ENCODE results near the gene PDILT.
"Not testable (repeated sequence)": the region's sequence is repeated elsewhere in the genome, so short reads cannot be mapped to it uniquely, and the experiment has no call there.

The PDILT gene

DNA sequence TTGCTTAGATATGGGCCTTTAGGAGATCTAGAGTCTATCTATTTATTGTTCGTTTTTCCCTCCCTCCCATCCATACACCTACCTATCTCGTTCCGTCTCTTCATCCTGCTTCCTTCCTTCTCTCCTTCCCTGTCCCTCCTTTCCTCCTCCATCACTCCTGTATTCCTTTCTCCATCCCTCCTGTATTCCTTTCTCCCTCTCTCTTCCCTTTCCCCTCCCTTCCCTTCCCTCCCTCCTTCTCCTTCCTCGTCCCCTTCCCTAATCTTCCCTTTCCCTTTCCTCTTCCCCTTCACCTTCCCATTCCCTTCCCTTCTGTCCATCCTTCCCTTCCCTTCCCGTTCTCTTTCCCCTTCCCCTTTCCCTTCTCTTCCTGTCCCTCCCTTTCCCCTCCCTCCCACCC is 87.8 kb downstream of the PDILT start:
- DNase-seq (ENCODE audit: low read depth, low spot score): no peak
- TF ChIP-seq EZH2 (IDR thresholded peaks at IDR 0.05) (no peak), POLR2AphosphoS5 (IDR thresholded peaks at IDR 0.05; ENCODE audit: borderline replicate concordance, low read depth, low read length) (no peak), FOXP2 (optimal IDR thresholded peaks at IDR 0.05; ENCODE audit: control extremely low read depth, extremely low read length, insufficient read depth) (no peak)

GRCh38 chr16:20315764-20316163 is 88.8 kb downstream of the PDILT start:
- DNase-seq (ENCODE audit: low read depth, low spot score): no peak
- TF ChIP-seq EZH2 (IDR thresholded peaks at IDR 0.05): no peak
- no peak for TF ChIP-seq POLR2AphosphoS5 (IDR thresholded peaks at IDR 0.05; ENCODE audit: borderline replicate concordance, low read depth, low read length)
- TF ChIP-seq FOXP2 (optimal IDR thresholded peaks at IDR 0.05; ENCODE audit: control extremely low read depth, extremely low read length, insufficient read depth): no peak
- H3K4me3 ChIP-seq: no peak overlapping the region

More for the DNA sequence above, 87.8 kb downstream of the PDILT start:
- H3K9ac ChIP-seq (ENCODE audit: insufficient read length): no peak overlapping the region
- no peaks in the 10 kb centered on the region for H3K36me3 ChIP-seq (ENCODE audit: insufficient read depth, low read length)
- no peak overlapping the region for H3K4me3 ChIP-seq
- no peak overlapping the region for H3K27ac ChIP-seq
- no peaks in the 10 kb centered on the region for H3K9me3 ChIP-seq (ENCODE audit: low read depth, low read length)

DNA sequence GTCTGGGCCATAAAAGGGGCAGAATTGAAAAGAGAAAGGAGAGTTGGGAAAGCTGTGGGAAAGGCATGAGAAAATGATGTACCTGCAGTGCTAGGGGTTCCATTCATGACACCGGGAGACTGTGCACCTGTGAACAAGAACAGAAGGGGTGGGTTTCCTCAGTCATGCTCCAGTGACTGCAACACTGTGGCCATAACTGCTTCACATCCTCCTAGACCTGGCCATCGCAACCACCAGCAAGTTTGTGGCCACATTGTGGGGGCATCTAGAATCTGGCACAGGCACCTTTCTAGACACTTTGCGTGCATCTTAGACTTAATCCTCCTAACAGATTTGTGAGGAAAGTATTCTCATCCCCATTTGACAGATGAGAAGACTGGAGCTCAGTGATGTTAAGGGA is 90.0 kb downstream of the PDILT start:
- TF ChIP-seq POLR2AphosphoS5 (IDR thresholded peaks at IDR 0.05; ENCODE audit: borderline replicate concordance, low read depth, low read length) (no peak), EZH2 (IDR thresholded peaks at IDR 0.05) (no peak), FOXP2 (optimal IDR thresholded peaks at IDR 0.05; ENCODE audit: control extremely low read depth, extremely low read length, insufficient read depth) (no peak)
- H3K9me3 ChIP-seq (ENCODE audit: low read depth, low read length): no peaks in the 10 kb centered on the region
- no peaks in the 10 kb centered on the region for H3K36me3 ChIP-seq (ENCODE audit: insufficient read depth, low read length)
- H3K27ac ChIP-seq: no peak overlapping the region
- H3K4me3 ChIP-seq: no peak overlapping the region
- DNase-seq (ENCODE audit: low read depth, low spot score): no peak
- H3K9ac ChIP-seq (ENCODE audit: insufficient read length): no peak overlapping the region

More at GRCh38 chr16:20315764-20316163, 88.8 kb downstream of the PDILT start:
- H3K36me3 ChIP-seq (ENCODE audit: insufficient read depth, low read length): no peaks in the 10 kb centered on the region
- H3K27ac ChIP-seq: no peak overlapping the region
- no peak overlapping the region for H3K9ac ChIP-seq (ENCODE audit: insufficient read length)
- H3K9me3 ChIP-seq (ENCODE audit: low read depth, low read length): no peaks in the 10 kb centered on the region

- Histone ChIP-seq H3K9ac (ENCODE audit: insufficient read length) (no peak overlapping the region), H3K4me3 (no peak overlapping the region), H3K9me3 (ENCODE audit: low read depth, low read length) (no peaks in the 10 kb centered on the region), H3K27ac (no peak overlapping the region), H3K36me3 (ENCODE audit: insufficient read depth, low read length) (no peaks in the 10 kb centered on the region)
- TF ChIP-seq EZH2 (IDR thresholded peaks at IDR 0.05) (no peak), POLR2AphosphoS5 (IDR thresholded peaks at IDR 0.05; ENCODE audit: borderline replicate concordance, low read depth, low read length) (no peak), FOXP2 (optimal IDR thresholded peaks at IDR 0.05; ENCODE audit: control extremely low read depth, extremely low read length, insufficient read depth) (no peak)
- no peak for DNase-seq (ENCODE audit: low read depth, low spot score)
Measured at GRCh38 chr16:20313741-20314140, 90.8 kb downstream of the PDILT start.

DNA sequence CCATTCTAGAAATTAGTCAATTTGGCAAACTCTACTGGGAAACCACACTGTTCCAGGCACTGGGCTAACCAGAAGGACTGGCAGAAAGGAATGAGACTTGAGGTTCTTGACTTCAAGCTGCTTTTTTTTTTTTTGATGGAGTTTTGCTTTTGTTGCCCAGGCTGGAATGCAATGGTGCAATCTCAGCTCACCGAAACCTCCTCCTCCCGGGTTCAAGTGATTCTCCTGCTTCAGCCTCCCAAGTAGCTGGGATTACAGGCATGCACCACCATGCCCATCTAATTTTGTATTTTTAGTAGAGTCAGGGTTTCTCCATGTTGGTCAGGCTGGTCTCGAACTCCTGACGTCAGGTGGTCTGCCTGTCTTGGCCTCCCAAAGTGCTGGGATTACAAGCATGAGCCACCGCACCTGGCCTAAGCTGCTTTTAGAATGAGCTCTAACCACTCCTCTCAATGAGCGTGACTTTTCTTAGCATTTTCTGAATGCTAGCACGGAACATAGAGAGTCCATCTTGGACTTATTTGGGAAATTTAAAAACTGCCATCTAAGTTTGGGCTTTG is 91.9 kb downstream of the PDILT start:
- not testable (repeated sequence) for H3K4me3 ChIP-seq; H3K27ac ChIP-seq; H3K9me3 ChIP-seq (ENCODE audit: low read depth, low read length); H3K36me3 ChIP-seq (ENCODE audit: insufficient read depth, low read length); H3K9ac ChIP-seq (ENCODE audit: insufficient read length); DNase-seq (ENCODE audit: low read depth, low spot score)

GRCh38 chr16:20311548-20311947 is 93.0 kb downstream of the PDILT start:
- H3K36me3 ChIP-seq (ENCODE audit: insufficient read depth, low read length): no peaks in the 10 kb centered on the region
- no peak for DNase-seq (ENCODE audit: low read depth, low spot score)
- no peaks in the 10 kb centered on the region for H3K9me3 ChIP-seq (ENCODE audit: low read depth, low read length)
- H3K27ac ChIP-seq: no peak overlapping the region
- no peak overlapping the region for H3K9ac ChIP-seq (ENCODE audit: insufficient read length)
- TF ChIP-seq FOXP2 (optimal IDR thresholded peaks at IDR 0.05; ENCODE audit: control extremely low read depth, extremely low read length, insufficient read depth) (no peak), POLR2AphosphoS5 (IDR thresholded peaks at IDR 0.05; ENCODE audit: borderline replicate concordance, low read depth, low read length) (no peak), EZH2 (IDR thresholded peaks at IDR 0.05) (no peak)
- no peak overlapping the region for H3K4me3 ChIP-seq

DNA sequence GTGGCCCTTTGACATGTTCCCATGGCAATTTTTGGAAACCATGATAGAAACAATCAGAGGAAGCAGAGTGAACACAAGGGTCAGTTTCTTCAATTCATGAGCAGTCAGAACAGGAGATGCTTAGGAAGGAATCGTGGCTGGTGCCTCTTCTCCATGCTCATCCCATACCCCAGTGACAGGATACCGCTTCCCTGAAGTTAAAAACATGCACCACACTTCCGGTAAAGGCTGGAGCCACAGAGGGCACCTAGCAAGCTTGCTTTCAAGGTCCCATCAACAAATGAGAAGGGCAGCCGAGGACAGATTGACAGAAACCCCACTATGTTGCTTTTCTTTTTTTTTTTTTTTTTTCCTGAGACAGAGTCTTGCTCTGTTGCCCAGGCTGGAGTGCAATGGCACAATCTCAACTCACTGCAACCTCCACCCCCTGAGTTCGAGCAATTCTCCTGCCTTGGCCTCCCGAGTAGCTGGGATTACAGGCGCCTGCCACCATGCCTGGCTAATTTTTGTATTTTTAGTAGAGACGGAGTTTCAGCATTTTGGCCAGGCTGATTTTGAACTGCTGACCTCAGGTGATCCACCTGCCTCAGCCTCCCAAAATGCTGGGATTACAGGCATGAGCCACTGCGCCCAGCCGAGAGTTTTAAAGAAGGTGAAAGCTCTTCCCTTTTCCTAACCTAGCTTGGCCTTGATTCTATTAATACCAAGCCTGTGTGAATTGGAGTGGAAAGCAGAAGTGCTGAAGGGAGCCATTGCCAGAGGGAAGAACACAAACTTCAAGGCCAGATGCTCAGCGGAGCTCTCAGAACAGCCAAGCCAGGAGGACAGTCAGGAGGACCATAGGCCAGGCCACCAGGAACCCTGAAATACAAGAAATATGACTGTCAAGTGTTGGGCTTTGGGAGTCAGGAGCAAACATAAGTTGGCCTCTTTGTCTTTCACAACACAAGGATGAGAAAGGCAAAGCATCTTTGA is 93.8 kb downstream of the PDILT start:
- no peak overlapping the region for H3K4me3 ChIP-seq
- H3K9me3 ChIP-seq (ENCODE audit: low read depth, low read length): no peaks in the 10 kb centered on the region
- no peak overlapping the region for H3K9ac ChIP-seq (ENCODE audit: insufficient read length)
- H3K27ac ChIP-seq: no peak overlapping the region
- no peak for DNase-seq (ENCODE audit: low read depth, low spot score)
- no peak for TF ChIP-seq EZH2 (IDR thresholded peaks at IDR 0.05)
- TF ChIP-seq POLR2AphosphoS5 (IDR thresholded peaks at IDR 0.05; ENCODE audit: borderline replicate concordance, low read depth, low read length): no peak
- TF ChIP-seq FOXP2 (optimal IDR thresholded peaks at IDR 0.05; ENCODE audit: control extremely low read depth, extremely low read length, insufficient read depth): no peak
- H3K36me3 ChIP-seq (ENCODE audit: insufficient read depth, low read length): no peaks in the 10 kb centered on the region

DNA sequence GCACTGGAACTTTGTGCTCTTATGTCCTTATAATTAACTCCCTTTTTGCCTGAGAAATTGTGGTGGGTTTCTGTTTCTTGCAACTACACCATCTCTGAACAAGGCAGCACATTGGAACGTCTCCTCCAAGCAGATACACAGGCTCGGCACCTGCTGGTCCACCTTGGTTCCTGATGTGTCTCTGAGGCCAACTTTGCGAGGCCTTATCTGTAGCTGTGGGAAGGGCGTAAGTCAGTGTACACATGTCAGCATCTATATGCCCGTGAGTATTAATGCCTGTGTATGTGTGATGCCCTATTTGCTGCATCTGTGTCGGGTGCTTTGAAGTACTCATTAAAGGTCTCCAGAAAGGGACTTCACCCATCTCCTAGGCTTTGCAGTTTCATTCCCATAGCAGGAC is 94.8 kb downstream of the PDILT start:
- no peak overlapping the region for H3K4me3 ChIP-seq
- no peak for DNase-seq (ENCODE audit: low read depth, low spot score)
- no peaks in the 10 kb centered on the region for H3K36me3 ChIP-seq (ENCODE audit: insufficient read depth, low read length)
- H3K9me3 ChIP-seq (ENCODE audit: low read depth, low read length): no peaks in the 10 kb centered on the region
- no peak overlapping the region for H3K9ac ChIP-seq (ENCODE audit: insufficient read length)
- TF ChIP-seq FOXP2 (optimal IDR thresholded peaks at IDR 0.05; ENCODE audit: control extremely low read depth, extremely low read length, insufficient read depth): no peak
- TF ChIP-seq POLR2AphosphoS5 (IDR thresholded peaks at IDR 0.05; ENCODE audit: borderline replicate concordance, low read depth, low read length): no peak
- TF ChIP-seq EZH2 (IDR thresholded peaks at IDR 0.05): no peak
- H3K27ac ChIP-seq: no peak overlapping the region

Measured in SK-N-MC (cell line).